ENCODE results near the gene CD247.

CD247 gene

GRCh38 chr1:167463080-167463479 lies 55.2 kb downstream of the CD247 start:
- DNase-seq (ENCODE audit: low spot score), result no peak

- DNase-seq (ENCODE audit: low spot score), result no peak
Measured at GRCh38 chr1:167462341-167462740, 56.0 kb downstream of the CD247 start.

- DNase-seq (ENCODE audit: low spot score), result no peak
Measured at GRCh38 chr1:167460836-167461235, 57.5 kb downstream of the CD247 start.

GRCh38 chr1:167457936-167458584 lies 60.3 kb downstream of the CD247 start:
- no peak for DNase-seq (ENCODE audit: low spot score)

GRCh38 chr1:167456926-167457325 lies 61.4 kb downstream of the CD247 start:
- DNase-seq (ENCODE audit: low spot score), result no peak

- no peak for DNase-seq (ENCODE audit: low spot score)
Measured at GRCh38 chr1:167456524-167456923, 61.8 kb downstream of the CD247 start.

- peak; percentile 39 for DNase-seq (ENCODE audit: low spot score)
Measured at GRCh38 chr1:167455786-167456446, 62.4 kb downstream of the CD247 start.

GRCh38 chr1:167454894-167455785 lies 63.2 kb downstream of the CD247 start:
- DNase-seq (ENCODE audit: low spot score), result peak; percentile 73

- peak; percentile 20 for DNase-seq (ENCODE audit: low spot score)
Measured at GRCh38 chr1:167454304-167454893, 63.9 kb downstream of the CD247 start.

- DNase-seq (ENCODE audit: low spot score), result peak; percentile 41
Measured at GRCh38 chr1:167453123-167453522, 65.2 kb downstream of the CD247 start.

GRCh38 chr1:167452483-167452882 lies 65.8 kb downstream of the CD247 start:
- no peak for DNase-seq (ENCODE audit: low spot score)

GRCh38 chr1:167450843-167451242 lies 67.5 kb downstream of the CD247 start:
- peak; percentile 22 for DNase-seq (ENCODE audit: low spot score)

- DNase-seq (ENCODE audit: low spot score), result peak; percentile 87
Measured at GRCh38 chr1:167447521-167448136, 70.7 kb downstream of the CD247 start.

GRCh38 chr1:167446966-167447365 lies 71.4 kb downstream of the CD247 start:
- peak; percentile 37 for DNase-seq (ENCODE audit: low spot score)

GRCh38 chr1:167443757-167444156 lies 74.6 kb downstream of the CD247 start:
- no peak for DNase-seq (ENCODE audit: low spot score)

- no peak for DNase-seq (ENCODE audit: low spot score)
Measured at GRCh38 chr1:167442854-167443565, 75.3 kb downstream of the CD247 start.

- DNase-seq (ENCODE audit: low spot score), result peak; percentile 90
Measured at GRCh38 chr1:167442142-167442848, 76.0 kb downstream of the CD247 start.

GRCh38 chr1:167441222-167441621 lies 77.1 kb downstream of the CD247 start:
- no peak for DNase-seq (ENCODE audit: low spot score)

- no peak for DNase-seq (ENCODE audit: low spot score)
Measured at GRCh38 chr1:167440776-167441175, 77.6 kb downstream of the CD247 start.

GRCh38 chr1:167440345-167440744 lies 78.0 kb downstream of the CD247 start:
- DNase-seq (ENCODE audit: low spot score), result no peak

Measured in CD4-positive, alpha-beta T cell treated with Interleukin-2 at 100 ng/mL for 4 hours (primary cell).